Subcutaneous adipose tissue (tissue), 4 donors: ENCODE measurements around the gene CASTOR1. TPM values are rescaled to one million over a fixed set of nuclear protein-coding genes. Genes with fewer than 3 reads are reported as not detected.

Experiments used
- total RNA-seq, 4 donors: library from RNA; depleted of rRNA; stranded (reverse); fragments of >200 nt; gene quantifications; one replicate each; pipeline ENCODE4 v1.1.0, GENCODE V29; 2016
- TF ChIP-seq, protein P1 (sequence below): fragments of 450-650 bp; IDR thresholded peaks from one replicate; pipeline ENCODE4 v1.5.1; 2016; ENCODE audit warnings: low read depth, mild to moderate bottlenecking, control low read depth, antibody characterized with exemption, moderate library complexity

CASTOR1 gene
- total RNA-seq, 4 donors from 2014 or later = 8.5 to 26.9 (median 12.8) TPM

DNA sequence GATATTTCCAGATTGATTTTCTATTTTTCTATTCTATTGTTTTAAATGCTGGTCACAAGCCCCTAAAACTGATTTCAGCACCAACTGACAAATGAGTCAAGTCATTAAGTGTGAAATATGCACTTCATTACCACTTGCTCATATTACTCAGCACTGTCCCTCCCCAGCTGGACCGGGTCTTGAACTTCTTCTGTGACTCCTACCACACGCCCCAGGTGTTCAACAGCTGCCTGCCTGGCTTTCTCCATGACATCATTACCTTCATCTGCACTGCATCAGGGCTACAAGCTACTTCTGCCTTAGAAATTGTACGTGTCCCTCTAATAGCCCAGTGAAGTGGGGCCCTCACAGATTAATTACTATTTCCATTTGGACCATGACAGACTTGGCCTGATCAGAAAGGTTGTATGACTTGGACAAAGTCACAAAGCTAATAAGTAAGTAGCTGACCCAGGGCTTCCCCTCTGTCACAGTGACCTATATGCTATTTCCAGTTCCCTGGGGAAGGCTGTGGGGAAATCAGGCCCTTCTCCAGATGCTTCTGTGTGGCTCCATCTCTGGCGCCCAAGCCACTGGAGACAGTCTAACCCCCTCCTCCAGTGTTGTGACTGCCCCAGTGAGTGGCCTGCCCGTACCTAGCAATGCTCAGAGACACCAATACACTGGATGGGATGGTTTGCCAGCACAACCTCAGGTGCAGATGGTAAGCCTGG lies 19.4 kb upstream of the CASTOR1 start:
- TF ChIP-seq, protein P1, sequence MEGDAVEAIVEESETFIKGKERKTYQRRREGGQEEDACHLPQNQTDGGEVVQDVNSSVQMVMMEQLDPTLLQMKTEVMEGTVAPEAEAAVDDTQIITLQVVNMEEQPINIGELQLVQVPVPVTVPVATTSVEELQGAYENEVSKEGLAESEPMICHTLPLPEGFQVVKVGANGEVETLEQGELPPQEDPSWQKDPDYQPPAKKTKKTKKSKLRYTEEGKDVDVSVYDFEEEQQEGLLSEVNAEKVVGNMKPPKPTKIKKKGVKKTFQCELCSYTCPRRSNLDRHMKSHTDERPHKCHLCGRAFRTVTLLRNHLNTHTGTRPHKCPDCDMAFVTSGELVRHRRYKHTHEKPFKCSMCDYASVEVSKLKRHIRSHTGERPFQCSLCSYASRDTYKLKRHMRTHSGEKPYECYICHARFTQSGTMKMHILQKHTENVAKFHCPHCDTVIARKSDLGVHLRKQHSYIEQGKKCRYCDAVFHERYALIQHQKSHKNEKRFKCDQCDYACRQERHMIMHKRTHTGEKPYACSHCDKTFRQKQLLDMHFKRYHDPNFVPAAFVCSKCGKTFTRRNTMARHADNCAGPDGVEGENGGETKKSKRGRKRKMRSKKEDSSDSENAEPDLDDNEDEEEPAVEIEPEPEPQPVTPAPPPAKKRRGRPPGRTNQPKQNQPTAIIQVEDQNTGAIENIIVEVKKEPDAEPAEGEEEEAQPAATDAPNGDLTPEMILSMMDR = no peak

DNA sequence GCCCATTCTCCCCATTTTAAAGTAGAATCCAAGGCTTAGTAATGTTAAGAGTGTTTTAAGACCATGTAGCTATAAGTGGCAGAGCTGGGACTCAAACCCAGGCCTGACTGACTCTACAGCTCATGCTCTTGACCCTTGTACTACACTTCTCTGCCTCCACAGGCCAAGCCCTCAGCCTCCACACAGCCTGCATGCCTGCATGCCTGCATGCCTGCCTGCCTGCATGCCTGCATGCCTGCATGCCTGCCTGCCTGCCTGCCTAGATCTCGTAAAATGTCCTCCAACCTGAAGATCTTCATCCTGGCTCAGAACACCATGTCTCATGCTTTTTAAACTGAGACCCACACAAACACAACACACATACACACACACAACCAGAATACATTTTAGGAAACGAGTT lies 18.8 kb upstream of the CASTOR1 start:
- TF ChIP-seq, protein P1 = no peak

DNA sequence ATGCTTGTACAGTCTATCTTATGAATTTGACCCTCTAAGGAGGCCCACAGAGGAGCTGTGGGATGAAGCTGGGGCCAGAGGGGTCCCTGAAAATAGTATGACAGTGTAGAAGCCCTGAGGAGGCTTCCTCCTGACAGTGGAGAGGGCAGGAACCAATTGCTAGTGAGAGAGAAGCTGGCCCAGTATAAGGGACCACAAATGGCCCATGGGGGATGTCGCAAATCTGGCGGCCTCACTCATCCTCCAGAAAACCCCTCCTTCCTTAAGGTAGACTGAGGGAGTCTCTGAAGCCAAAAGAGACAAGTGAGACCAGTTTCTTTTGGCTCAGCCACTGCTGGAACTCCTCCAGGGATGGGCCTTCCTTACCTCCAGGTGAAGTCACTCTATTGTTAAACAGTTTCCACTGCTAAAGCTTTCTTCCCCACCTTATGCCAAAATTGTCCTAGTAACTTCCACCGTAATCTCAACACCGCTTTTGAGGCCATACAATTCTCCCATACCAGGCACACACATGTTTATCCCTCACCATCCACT lies 17.8 kb upstream of the CASTOR1 start:
- TF ChIP-seq, protein P1 = no peak

DNA sequence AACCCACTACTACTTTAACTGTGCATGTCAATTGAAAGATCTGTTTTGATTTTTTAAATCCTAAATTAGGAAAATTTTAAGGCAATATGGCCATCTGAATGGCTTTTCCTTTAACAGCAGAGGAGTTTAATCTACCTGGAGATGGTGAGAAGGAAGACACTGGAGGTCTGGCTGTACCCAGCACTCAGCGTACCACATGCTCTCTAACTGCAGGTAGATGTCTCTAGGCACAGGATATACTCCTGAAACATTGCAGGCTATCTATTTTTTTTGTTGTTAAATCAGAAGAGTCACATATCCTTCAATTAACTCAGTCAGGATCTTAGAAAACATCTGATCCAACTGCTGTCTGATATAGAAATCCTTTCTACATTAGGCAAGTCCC lies 17.3 kb upstream of the CASTOR1 start:
- TF ChIP-seq, protein P1 = no peak

DNA sequence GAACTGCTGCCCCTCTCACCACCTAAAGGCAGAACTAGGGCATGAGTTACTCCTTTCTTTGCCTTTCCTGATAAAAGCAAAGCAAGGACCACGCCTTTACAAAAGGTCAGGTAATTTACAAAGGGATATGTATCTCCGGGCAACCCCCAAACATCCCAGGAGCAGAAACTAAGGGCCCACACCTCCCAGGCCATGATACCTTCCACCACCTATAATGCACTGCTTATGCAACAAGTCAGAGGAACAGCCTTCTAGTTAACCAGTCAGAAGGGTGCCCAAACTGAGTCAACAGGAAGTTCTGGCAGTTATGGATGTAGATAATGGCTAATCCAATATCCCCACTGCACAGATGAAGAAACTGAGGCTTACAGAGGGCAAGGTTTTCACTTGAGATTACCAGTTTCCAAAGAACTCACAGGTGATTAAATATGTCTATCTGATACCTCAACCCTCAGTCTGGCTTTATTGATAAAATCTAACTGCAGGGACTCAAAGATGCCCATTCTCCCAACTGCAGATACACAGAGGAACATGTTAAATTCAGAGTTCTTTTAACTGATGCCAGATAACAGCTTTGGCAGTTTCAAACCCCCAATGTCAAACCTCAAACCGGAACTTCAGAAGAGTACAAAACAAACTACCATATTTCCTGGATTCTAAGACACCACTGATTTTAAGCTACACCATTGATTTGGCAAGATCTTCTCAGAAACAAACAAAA lies 16.8 kb upstream of the CASTOR1 start:
- TF ChIP-seq, protein P1 = no peak

DNA sequence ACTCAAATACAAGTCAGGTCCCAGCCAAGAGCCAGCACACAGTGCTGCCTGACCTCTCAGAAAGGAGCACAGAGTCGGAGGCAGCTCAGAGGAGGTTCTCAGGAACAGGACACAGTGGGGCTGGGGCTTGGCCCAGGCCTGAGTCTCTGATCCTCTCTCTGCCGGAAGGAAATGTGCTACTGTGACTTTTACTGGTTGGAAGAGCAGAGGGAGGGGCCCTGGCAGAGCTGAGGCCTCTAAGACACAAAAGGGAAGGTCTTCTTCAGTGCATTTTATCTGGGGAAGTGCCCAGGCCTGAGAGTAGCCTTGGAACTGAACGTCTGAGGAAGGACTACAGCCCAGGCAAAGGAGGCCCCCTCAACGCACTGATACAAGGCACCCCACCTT lies 16.2 kb upstream of the CASTOR1 start:
- TF ChIP-seq, protein P1 = no peak

DNA sequence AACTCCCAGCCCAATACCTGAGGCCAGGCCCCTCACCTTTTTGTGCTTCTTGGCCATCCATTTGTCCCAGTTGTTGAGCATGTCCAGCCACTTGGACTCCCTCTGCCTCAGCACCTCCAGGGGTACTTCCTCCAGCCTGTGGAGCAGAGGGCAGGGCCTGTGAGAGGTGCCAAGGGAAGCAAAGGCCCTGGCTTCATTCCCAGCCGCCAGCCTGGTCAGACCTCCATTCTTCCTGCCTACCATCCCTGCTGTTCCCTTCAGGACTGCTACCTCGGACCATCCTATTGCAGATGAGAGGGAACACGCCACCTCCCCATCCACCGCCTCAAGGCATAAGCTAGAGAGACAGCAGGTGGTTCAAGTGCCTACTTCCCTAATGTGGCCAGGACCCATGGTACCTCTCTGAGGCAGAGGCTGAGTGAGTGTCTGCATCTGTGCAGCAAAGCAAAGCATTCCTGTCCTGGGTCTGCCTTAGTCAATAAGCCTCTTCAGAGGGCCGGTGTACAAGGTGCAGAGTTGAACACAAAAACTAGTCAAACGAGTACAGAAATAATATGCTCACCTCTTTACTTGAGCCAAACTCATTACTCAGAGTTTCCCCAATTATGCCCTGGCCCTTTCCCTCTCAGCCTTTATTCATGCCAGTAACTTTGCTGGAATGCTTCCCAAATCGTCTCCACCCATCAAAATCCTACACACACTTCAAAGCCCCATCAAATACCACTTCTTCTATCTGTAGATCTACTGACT lies 15.4 kb upstream of the CASTOR1 start:
- TF ChIP-seq, protein P1 = no peak
